GM20431 (cell line): ENCODE results near the gene FAM9C.

Source experiments
- in situ Hi-C: fragments of 300-500 bp; cut with MseI, MboI; formaldehyde crosslinking; loops from one replicate; pipeline ENCODE4 v1.15.0; 2020; ENCODE audit warnings: low sequenced_read_pairs; ENCODE audit not compliant: unreplicated experiment

The FAM9C gene

DNA sequence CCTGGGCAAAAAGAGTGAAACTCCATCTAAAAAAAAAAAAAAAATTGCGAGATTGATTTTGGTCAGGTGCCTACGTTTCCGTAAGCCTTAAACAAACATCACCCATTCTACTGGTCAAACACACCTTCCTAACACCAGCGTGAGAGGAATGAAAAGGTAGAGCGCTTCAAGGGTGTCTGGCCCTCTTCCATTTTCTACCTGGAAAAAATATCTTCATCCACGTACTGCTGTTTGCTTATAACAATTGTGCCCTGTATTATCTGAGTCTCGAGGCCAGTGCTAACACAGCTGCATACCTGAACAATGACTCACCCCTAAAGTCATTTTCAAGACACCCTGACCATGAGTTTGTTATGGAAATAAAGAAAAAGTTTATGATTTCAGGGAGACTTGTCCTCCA, 55.6 kb downstream of the FAM9C start:
- in situ Hi-C loops = loop anchor here (25.0 kb wide), 1 partner anchor 99 kb away; no protein-coding TSS in a partner anchor

DNA sequence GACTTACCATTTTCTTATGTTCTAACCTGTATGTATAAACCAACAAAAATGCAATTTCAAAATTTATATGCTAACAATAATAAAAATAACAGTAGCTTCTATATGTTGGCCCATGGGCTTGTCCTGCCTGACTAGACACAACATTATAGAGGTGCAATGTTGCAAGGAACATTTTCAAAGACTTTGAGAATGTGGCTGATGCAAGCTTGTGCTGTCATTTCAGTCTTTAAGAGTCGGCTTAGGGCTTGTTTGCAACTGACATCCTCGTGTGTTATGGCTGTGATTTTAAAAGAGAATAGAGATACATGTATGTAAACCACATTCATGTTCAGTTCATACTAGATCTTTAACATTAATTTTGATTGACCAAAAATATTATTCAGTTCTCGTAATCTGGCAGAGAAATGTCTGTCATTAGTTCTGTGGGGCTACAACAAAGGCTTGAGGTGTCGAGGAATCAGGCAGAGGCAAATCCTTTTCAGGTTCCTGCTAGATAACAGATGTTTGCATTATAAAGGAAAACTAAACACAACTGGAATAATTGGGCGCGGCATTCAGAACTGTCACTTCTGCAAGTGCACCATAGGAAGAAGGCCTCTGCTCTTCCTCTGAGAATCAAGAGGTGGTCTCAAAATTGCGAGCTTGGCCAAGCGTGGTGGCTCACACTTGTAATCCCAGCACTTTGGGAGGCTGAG, 56.4 kb downstream of the FAM9C start:
- in situ Hi-C loops = loop anchor here (25.0 kb wide), 1 partner anchor 99 kb away; no protein-coding TSS in a partner anchor

DNA sequence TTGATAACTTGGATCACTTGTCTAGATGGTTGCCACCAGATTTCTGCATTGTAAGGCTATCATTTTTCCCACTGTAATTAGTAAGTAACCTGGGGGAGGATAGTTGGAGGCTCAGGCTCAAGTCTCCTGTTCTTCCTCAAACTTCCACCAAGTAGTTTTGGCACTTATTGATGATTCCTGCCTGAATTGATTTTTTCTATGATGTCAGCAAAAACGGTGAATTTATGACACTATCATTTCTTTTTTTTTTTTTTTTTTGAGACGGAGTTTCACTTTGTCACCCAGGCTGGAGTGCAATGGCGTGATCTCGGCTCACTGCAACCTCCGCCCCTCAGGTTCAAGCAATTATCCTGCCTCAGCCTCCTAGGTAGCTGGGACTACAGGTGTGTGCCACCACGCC, 57.1 kb downstream of the FAM9C start:
- in situ Hi-C loops = loop anchor here (25.0 kb wide), 1 partner anchor 100 kb away; no protein-coding TSS in a partner anchor

DNA sequence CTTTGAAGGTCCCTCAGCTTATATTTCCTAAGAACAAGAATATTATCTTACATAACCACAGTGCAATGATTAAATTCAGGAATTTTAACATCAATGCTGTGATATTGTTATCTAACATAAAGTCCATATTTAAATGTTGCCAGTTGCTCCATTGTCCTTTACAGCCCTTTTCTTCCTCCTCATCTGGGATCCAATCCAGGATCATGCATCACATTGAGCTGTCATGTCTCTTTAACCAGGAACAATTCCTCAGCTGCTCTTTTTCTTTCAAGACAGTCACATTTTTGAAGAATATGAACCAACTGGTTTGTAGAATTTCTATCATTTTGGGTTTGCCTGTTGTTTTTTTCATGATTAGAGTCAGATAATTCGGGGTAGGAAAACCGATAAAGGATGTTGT, 57.5 kb downstream of the FAM9C start:
- in situ Hi-C loops = loop anchor here (25.0 kb wide), 1 partner anchor 100 kb away; no protein-coding TSS in a partner anchor

DNA sequence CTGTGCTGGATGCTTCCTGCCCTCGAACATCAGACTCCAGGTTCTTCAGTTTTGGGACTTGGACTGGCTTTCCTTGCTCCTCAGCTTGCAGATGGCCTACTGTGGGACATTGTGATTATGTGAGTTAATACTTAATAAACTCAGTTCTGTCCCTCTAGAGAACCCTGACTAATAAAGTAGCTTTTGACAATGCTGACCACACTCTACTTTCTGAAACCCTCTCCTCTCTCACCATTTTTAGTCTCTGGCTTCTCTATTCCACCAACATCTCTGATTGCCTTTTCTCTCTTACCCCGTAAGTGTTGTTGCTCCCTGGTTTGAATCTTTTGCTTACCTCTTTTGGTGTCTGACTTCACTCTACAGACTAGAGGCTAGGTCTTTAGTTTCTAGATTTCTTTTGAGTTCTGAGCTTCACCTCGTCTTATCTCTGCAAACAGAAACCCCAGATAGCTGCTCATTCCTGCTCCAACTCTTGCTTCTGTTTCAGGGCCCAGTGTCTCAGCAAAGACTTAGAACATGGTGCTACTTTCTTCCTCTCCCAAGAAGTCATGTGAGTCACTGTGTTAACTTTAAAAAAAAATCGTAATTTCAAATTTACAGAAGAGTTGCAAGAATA, 58.1 kb downstream of the FAM9C start:
- in situ Hi-C loops = loop anchor here (25.0 kb wide), 1 partner anchor 101 kb away; no protein-coding TSS in a partner anchor
